GM18507 (cell line): ENCODE results near the gene MSRB1.

Source experiments
- DNase-seq: peaks from one replicate; pipeline ENCODE4 v3.0.0; 2011; ENCODE audit warnings: low read depth; ENCODE audit not compliant: insufficient read length; ENCODE audit errors: extremely low spot score
- FAIRE-seq: peaks from 2 replicates; lab custom pipeline; 2011; peaks lifted over from hg19 to GRCh38; lab: Jason Lieb, UNC

The MSRB1 gene

GRCh38 chr16:1980030-1980769 is 37.2 kb upstream of the MSRB1 start:
- FAIRE-seq (no peak), DNase-seq (no peak)

DNA sequence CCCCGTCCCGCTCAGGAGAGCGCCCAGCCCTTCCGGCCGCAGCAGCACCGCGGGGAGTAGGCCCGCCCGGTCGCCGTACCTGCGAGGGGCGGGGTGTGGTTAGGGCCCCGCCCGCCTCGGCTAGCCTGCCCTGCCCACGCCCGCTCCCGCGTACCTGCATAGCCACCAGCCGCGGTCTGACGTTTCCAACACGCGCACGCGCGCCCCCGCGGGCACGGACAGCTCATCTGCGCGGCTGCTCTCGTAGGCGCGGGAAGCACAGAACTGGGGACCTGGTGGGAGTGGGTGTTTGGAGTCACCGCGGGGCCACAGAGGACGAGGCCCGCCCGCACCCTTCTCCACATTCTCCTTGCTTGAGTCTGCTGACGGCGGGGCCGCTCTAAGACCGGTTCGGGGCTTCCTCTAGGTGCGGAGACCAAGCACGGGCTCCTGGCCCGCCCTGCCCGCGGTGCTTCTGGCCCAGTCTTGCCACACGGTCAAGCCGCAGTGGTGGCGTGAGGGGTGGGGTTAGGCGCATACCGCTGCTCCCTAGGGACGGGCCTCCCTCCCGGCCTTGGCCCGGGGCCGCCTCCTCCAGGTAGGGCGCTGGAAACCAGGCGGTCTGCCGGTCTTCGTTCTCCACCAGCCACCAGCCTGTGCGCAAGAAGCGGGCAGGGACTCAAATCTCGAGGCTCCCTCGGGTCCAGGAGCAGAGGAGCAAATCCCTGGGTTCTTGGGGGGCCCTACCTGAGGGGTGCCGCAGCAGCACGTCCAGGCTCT is 36.5 kb upstream of the MSRB1 start:
- FAIRE-seq (no peak), DNase-seq (no peak)

- FAIRE-seq = no peak
- DNase-seq = no peak
Measured at GRCh38 chr16:1978476-1979120, 35.6 kb upstream of the MSRB1 start.

GRCh38 chr16:1977875-1978268 is 34.9 kb upstream of the MSRB1 start:
- FAIRE-seq = no peak
- DNase-seq = no peak

DNA sequence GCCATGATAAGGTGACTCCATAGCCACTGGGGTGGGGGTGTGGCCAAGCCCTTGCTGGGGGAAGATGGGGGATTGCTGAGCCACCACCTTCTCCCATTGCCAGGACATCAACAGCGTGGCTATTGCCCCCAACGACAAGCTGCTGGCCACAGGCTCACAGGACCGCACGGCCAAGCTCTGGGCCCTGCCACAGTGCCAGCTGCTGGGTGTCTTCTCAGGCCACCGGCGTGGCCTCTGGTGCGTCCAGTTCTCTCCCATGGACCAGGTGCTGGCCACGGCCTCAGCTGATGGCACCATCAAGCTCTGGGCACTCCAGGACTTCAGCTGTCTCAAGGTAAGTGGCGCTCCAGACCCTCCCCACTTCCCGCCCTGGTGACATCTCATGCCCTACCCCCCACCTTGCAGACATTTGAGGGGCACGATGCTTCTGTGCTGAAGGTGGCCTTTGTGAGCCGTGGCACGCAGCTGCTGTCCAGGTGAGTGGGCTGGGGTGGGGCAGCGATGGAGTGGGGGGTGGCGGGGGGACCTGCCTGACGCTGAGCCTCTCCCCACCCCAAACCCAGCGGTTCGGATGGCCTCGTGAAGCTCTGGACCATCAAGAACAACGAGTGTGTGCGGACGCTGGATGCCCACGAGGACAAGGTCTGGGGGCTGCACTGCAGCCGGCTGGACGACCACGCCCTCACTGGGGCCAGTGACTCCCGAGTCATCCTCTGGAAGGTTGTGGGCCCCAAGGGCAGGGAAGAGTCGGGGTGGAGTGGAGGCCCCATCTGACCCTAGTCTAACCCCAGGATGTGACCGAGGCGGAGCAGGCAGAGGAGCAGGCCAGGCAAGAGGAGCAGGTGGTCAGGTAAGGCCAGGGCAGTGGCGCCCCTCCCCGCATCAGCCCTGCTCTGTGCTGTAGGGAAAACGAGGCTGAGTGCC is 34.2 kb upstream of the MSRB1 start:
- FAIRE-seq (no peak), DNase-seq (no peak)

DNA sequence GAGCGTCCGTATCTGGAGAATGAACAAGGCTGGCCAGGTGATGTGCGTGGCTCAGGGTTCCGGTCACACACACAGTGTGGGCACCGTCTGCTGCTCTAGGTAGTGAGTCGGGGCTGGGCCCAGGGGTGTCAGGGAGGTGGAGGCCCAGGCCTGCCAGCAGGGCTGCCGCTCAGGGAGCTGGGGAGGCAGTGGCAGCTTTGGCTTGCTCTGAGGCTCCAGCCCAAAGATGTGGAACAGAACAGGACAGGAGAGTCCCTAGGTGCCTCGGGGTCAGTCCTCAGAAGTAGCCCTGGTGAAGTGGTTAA is 33.2 kb upstream of the MSRB1 start:
- FAIRE-seq = no peak
- DNase-seq = no peak

GRCh38 chr16:1975432-1976215 is 32.6 kb upstream of the MSRB1 start:
- DNase-seq = no peak
- no peak for FAIRE-seq

DNA sequence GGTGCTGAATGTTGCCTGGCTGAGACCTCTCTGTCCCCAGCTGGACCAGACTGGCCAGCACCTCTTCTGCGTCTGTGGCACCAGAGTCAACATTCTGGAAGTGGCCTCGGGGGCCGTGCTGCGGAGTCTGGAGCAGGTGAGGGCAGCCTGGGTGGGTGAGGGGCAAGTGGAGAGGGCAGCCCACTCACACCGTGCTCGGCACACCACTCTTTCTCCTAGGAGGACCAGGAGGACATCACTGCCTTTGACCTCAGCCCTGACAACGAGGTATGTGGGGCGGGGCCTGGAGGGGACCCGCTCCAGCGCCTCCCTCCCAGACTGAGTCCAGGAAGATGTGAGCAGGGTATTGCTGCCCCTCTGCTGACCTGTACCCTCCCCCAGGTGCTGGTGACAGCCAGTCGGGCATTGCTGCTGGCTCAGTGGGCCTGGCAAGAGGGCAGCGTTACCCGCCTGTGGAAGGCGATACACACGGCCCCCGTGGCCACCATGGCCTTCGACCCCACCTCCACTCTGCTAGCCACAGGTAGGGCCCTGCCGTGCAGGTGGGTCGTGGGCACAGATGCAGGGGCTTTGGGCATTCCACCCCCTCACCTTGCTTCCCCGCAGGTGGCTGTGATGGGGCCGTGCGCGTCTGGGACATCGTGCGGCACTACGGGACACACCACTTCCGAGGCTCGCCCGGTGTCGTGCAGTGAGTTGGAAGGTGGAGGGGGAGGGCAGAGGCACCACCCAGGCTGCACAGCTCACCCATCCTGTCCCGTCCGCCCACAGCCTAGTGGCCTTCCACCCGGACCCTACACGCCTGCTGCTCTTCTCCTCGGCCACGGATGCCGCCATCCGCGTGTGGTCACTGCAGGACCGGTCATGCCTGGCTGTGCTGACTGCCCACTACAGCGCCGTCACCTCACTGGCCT is 31.4 kb upstream of the MSRB1 start:
- no peak for FAIRE-seq
- DNase-seq = no peak

GRCh38 chr16:1973461-1974156 is 30.6 kb upstream of the MSRB1 start:
- DNase-seq (no peak), FAIRE-seq (no peak)

GRCh38 chr16:1972490-1972877 is 29.5 kb upstream of the MSRB1 start:
- no peak for FAIRE-seq
- no peak for DNase-seq

GRCh38 chr16:1971796-1972489 is 28.9 kb upstream of the MSRB1 start, which contains the start of gene TBL3:
TSS of gene TBL3 (plus strand) at chr16:1972053. CDS start at chr16:1972165, 112 bp downstream.
- DNase-seq (peak; percentile 88), FAIRE-seq (peak; percentile 98)

DNA sequence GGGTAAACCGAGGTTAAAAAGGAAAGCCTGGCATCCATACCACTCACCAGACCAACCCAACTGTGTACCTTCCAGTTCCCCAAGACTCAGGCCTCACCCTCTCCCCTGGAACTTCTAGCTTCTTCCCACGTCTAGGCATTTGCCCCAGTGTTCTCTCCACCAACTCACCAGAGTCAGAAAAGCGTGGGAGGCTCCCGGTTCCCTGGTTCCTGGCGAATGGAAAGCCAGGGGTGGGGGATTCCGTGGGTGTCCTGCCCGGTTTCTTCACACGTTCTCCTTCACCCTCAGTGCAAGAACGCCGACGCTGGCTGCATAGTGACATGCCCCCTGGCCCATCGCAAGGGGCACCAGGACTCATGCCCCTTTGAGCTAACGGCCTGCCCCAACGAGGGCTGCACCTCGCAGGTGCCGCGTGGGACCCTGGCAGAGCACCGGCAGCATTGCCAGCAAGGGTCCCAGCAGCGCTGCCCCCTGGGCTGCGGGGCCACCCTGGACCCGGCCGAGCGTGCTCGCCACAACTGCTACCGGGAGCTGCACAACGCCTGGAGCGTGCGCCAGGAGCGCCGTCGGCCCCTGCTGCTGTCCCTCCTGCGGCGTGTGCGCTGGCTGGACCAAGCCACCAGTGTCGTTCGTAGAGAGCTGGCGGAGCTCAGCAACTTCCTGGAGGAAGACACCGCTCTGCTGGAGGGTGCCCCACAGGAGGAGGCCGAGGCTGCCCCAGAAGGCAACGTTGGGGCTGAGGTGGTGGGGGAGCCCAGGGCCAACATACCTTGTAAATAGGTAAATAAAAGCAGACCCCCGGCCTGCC is 25.4 kb upstream of the MSRB1 start:
- FAIRE-seq = no peak

DNA sequence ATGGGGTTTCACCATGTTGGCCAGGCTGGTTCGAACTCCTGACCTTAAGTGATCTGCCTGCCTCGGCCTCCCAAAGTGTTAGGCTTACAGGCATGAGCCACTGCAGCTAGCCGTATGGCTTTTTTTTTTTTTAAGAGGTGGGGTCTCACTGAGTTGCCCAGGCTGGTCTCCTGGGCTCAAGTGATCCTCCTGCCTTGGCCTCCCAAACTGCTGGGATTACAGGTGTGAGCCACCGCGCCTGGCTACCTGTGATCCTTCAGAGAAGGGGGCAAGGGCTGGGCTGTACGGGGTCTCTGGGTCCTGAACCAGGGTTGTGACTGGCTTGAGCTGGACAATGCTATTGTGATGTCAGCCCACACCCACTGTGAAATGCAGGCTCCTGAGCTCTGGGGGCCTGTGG is 23.5 kb upstream of the MSRB1 start, which contains the start of gene RNF151:
TSS of gene RNF151 (plus strand) at position 397 of the 400 bp plus-strand sequence. CDS start 26 bp downstream, outside the sequence.
- FAIRE-seq = no peak
- DNase-seq = no peak

More for the DNA sequence above, 25.4 kb upstream of the MSRB1 start:
- no peak for DNase-seq

- FAIRE-seq (no peak), DNase-seq (no peak)
Measured at GRCh38 chr16:1965396-1966001, 22.5 kb upstream of the MSRB1 start.
